ENCODE measurements around the gene CYTH3.
"Not testable (repeated sequence)": the region's sequence is repeated elsewhere in the genome, so short reads cannot be mapped to it uniquely, and the experiment has no call there.

Gene CYTH3

DNA sequence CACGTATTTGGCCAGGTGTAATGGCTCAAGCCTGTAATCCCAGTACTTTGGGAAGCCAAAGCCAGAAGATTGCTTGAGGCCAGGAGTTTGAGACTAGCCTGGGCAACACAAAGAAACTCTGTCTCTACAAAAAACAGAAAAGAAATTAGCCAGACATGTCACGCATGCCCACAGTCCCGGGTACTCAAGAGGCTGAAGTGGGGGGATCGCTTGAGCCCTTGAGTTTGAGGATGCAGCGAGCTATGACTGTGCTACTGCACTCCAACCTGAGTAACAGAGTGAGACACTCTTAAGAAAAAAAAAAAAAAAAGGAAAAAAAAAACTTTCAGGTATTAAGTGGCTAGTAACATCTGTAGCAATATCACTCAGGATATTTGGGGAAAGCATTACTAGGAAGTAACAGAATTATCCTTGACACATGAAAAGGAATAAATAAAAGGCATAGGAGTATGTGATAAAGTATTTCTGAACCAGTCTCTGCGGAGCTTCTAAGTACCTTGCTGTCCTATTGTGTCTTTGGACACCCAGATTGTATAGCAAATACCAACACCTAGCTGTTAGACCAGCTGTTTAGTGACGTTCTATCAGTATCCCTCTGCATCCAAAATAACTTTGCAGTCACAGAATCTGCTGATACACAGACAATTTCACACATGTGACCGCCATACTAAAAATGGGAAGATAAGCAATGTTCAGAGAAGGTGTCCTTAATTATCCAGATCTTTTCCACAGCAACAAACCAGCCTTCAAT, 74.4 kb downstream of the CYTH3 start:
- no peak for DNase-seq (ENCODE audit: low read depth)

DNA sequence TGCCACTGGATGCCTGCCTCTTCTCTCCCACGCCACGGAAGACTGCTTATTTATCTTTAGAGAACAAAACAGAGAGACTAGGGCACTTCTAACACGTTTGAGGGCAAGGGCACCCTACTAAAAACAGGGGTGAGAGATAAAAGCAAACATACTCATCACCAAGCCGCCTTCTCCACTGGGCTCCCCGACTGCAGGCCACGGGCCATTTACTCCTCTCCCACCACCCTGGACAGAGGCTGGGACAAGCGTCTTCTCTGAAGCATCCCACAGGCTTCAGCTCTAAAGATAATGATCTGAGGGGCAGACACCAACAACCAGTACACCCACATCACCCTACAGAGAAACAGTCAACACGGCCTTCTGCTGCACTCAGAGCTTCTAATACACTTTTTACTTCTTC, 78.7 kb downstream of the CYTH3 start:
- no peak for DNase-seq (ENCODE audit: low read depth)

DNA sequence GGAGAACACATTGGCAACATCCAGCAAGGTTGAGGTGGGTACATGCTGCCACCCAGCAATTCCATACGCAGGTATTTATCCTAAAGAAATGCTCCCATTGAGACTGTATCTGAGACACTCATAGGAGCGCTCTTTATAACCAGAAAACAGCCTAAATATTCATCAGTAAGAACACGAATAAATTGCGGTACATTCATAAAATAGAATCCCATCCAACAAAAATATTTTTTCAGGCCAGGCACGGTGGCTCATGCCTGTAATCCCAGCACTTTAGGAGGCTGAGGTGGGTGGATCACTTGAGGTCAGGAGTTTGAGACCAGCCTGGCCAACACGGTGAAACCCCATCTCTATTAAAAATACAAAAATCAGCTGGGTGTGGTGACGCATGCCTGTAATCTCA, 81.9 kb downstream of the CYTH3 start:
- DNase-seq (ENCODE audit: low read depth), result not testable (repeated sequence)

DNA sequence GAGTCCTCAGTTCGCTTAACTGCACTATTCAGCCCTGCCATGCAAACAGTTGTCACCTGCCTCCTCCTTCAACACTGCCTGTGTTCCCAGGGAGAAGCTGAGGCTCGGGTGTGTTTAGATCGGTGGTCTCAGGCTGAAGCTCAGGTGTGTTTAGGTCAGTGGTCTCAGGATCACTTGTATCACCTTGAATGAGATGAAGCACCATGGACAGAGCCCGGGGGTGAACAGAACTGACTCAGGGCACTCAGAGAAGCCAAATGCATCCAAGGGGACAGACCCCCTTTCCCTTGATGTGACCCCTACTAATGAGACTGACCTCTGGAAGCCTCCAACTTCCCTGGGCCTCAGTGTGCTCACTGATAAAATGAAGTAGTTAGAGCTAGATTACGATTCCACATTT, 84.0 kb downstream of the CYTH3 start:
- DNase-seq (ENCODE audit: low read depth), result no peak

DNA sequence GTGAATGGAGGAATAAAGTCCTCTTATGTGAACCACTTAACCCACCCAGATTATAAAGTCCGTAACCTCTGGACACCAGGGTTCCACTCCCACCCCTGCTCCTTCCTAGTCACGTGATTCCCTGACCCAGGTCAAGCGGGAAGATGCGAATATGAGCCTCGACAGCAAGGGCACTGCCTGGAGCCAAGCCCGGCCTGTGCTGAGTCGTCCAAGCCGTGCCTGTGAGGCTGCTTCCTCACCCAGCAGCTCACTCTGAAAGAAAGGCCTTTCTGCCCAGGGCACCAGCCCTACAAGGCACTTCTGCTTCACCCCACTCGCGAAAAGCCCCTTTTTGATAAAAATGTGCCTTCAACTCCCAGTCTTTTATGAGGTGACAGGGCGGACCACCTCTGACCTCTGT, 85.8 kb downstream of the CYTH3 start:
- no peak for DNase-seq (ENCODE audit: low read depth)

DNA sequence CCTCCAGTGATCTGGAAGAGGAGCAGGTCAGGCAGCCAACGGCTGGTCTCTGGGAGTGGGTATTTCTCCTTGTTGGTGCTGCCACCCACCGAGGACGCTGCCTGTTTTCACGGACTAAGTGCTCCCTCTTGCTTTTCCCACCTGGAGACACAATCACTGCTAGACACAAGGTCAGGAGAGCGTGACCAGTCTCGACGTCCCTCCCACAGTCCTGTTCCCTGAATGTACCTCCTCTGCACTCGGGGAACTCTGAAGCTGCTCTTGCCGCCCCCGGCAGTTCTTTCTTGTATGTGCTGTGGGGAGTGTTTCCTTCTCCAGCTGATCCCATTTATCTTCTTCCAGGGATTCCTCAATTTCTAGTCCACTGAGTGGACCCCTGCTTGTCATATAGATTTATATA, 89.4 kb downstream of the CYTH3 start:
- no peak for DNase-seq (ENCODE audit: low read depth)

DNA sequence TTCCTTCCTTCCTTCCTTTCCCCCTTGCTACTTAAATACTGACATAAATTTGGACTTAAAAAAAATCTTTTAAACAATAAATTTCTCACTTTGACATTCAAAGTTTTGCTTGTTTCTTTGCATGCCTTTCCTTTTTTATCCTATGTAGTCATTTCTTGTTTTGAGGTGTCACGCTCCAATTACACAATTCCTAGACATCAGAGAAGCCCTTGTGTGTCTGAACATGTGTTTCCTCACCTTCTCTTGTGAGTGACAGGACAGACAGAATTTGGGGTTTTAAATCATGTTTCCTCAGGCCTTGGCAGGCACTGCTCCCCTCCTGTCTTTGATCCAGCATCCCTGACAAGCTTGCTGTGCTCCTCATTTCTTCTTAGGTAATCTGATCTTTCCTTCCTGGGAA, 91.3 kb downstream of the CYTH3 start:
- no peak for DNase-seq (ENCODE audit: low read depth)

DNA sequence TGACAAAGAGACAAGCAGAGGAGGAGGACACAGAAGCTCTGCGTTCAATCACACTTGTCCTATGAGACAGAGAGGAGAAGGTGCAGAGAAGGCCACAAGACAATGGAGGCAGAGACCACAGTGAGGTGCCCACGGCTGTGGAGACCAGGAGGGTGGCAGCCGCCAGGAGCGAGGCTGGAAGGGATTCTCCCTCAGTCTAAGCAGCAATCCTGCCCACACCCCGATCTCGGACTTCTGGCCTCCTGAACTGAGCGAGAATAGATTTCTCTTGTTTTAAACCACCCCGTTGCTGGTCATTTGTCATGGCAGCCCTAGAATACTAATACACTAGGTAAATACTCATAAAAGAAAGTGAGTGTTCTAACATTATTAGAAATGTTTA, 92.1 kb downstream of the CYTH3 start:
- DNase-seq (ENCODE audit: low read depth), result no peak

DNA sequence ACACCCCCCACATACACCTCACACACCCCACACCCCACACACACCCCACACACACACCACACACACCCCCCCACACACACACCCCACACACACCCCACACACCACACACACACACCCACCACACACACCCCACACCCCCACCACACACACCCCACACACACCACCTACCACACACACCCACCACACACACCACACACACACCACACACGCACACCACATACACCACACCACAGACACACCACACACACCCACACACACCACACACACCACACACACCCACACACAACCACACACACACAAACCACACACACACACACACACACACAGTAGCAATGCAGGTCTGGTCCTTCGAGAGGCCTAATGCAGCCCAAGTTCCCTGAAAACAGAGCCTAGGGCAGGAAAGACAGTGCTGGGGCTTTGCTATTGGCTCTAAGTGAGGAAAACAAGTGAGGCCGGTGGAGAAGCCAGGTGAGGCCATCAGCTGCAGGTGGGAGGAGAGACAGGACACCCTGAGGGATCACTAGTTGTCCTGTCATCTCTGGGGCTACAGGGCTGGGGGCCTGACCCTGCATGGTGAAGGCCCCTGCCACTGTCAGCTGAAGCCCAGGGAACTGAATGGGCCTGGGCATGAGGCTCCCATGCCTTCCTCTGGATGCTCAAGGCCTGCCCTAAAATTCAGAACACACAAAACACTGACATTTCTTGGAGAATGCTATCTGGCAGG, 92.6 kb downstream of the CYTH3 start:
- no peak for DNase-seq (ENCODE audit: low read depth)

DNA sequence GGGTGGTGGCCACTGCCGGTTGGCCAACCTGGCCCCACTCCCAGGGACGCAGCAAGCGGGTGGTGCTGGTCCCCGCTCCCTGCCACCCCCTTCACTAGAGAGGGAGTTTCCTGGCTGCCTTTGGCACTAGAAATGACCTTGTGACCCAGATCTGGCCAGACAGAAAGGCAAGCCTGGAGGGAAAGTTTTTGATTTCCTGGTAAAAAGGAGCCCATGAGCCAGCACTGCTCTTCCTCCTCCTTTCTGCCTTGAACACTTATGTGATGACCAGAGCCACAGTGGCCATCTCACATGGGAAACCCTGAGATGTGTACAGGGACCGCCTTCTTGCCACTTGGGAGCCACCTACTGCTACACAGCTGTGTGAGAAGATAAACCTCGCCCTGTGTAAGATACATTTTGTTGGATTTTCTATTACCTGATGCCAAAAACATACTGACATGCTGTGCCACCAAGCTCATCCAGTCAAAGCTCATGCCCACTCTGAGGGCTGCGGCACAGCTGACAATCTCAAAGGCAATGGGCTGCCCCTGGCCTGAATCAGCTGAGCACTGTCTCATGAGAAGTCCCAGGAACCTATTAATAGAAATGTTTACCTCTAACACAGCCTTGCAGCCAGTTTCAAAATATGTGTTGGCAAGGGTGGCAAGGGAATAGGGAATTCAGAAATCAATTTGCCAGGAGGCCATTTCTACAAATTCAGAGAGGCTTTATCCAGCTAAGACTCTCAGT, 94.0 kb downstream of the CYTH3 start:
- no peak for DNase-seq (ENCODE audit: low read depth)

DNA sequence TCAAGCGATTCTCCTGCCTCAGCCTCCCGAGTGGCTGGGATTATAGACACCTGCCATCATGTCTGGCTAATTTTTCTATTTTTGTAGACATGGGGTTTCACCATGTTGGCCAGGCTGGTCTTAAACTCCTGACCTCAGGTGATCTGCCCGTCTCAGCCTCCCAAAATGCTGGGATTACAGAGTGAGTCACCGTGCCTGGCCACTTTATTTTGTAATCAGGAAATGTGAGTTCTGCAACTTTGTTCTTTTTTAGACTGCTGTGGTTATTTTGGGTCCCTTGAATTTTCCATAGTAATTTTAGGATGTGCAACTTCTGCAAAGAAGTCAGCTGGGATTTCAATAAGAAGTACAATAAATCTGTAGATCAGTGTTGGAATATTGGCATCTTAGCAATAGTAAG, 96.8 kb downstream of the CYTH3 start:
- DNase-seq (ENCODE audit: low read depth), result no peak

DNA sequence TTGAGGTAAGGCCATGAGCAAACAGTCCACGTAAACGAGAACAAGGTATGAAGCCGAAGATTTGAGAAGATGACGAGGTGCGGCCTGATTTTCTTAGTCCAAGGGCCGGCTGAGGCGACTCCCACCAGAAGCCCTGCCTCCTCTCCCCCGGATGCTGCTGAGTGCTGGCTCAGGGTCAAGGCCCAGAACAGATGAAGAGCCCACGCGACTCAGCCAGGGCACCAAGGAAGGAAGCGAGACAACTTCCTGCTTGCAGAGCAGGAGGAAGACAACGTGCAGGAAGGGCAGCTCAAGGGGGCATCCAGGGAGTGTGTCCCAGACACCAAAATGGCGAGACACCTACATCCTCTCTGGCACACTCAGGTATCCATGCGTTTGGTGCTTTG, 99.5 kb downstream of the CYTH3 start:
- DNase-seq (ENCODE audit: low read depth), result no peak

DNA sequence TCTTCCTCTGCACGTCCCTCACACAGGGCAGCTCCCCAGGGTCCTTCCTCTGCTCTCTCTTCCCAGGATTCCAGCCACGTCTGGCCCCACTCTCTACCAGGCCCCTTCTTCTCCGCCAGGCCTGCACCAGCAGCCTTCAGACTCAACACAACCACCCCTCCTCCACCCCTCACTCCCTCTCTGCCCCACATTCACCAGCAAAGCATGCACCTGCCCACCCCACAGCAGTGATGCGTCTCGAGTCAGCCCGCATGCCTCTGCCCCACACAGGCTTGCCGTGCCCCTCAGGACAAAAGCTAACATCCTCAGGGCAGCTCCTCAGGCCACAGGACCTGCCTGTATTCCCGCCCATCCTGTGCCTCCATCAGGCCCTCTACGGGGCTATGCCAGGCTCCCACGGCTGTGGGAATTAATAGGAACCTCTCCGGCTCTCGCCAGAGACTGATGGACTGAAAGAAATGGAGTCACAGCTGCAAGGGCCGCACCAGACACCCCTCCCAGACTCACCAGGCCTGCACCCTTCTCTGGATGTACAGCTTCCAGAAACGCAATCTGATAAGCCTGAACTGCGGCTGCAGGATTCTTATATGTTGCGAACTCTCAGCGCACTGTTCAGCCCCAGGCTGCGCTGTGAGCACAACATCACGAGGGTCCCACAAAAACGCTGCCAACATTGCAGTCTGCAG, 100.1 kb downstream of the CYTH3 start:
- no peak for DNase-seq (ENCODE audit: low read depth)

DNA sequence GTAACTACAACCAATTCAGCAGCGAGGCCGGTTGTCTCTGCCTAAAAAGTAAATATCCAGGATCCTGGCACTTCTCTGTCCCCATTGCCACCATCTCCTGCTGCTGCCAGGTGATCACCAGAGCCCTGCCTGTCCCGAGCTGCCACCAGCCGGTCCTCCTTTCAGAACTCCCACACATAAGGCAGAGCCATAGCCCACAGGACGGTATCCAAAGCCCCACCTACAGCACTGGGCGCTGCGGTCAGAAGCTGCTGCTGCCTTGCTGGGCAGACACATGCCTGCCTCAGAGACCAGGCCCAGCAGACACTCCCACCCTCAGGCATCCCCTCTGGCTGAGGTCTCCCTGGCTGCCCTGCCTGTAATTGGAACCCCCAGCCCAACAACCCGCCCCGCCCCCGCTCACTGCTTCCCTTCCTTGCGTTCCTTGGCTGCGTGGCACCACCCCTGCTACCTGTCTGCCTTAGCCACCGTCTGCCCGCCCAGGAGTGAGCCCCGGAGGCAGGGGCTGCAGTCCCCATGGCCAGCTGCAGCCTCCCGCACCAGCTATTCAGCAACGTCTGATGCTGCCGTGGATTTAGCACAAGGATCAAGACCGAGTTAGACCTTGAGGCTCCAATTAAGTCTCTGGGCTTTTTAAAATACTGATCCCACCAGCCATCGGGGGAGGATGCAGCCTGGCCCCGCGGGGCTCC, 100.7 kb downstream of the CYTH3 start:
- no peak for DNase-seq (ENCODE audit: low read depth)

DNA sequence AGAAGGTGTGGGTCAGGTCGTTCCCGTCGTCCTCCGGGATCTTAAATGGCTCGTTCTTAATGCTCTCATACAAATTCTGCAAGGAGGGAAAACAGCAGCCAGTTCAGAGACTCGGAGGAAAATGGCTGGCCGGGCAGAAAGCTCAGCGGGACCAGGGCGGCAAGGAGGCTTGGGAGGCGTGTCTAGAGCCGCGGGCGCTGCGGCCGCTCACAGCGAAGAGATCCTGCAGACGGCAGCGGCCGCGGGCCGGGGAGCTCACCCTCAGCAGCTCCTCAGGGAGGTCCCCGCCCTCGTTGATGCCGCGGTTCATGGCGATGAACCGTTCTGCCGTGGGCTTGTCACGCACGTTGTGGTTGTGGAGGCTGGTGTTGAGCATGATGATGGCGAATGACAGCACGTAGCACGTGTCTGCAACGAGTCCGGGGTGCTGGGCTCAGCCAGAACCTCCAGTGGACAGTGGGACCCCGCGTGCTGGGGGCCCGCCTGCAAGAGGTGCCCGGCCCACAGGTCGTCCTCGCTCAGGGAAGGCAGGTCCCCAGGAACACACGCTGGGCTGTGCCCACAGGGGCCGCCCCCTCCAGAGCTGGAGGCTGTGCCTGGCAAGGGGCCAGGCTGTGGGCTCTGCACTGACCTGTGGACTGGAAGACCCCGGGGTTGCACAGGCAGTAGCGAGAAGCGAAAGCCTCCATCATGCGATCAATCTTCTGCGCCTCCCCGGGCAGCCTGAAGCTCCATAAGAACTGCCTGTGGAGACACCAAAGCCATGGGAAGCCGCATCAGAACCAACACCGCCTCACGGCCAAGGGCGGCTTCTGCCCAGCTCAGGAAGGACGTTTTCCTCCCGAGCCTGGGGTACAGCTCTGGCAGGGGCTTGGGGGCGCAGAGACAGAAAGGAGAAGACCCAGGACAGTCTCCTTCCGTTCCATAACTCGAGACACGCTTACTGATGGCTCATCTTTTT, 101.6 kb downstream of the CYTH3 start:
- no peak for DNase-seq (ENCODE audit: low read depth)

DNA sequence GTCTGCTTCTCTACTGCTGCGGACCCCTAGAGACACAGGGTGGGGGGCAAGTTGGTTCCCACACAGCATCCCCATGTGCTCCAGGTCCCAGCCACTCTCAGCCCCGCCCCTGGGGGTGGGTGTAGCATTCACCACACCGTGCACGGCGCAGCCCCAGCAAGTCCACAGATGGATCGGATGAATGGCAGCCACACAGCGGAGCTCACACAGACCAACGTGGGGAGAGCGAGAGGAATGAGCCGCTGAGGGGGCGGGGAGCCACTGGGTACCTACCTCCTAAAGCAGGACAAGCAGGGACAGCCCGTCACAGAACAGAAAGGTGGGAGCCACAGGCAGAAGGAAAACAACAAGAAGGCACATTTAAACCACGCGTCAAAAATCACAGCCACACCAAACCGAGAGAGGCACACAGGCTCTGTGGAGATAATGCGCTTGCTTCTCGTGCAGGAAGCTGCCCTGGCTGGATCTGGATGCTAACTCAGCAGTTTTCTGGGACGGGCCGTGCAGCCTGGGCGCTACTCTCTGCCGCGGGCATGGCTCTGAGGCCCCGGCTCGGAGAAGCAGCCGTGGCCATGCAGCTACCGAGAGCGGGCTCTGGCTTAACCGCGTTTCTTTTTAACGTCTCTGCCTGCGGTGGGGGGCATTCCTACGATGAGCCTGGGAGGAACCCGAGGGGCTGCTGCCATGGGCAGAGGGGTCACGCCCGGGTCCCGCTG, 102.5 kb downstream of the CYTH3 start:
- DNase-seq (ENCODE audit: low read depth), result no peak

DNA sequence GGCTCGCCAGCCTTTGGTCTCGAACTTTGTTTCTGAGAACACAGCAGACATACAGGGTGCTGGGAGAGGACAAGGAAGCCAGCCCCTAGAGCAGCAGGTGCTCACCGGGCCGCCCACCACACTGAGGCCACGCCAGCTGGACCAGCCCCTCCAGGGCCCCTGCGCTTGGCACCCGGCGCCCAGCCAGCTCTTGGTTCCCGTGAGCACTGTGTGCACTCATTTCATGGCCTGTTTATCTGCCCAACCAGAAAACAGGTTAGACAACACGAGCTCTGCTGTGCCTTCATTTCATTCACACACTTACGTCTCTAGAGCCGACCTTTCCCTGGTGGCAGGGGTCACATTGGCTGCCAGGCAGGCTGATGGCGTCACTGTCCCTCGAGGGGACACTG, 104.0 kb downstream of the CYTH3 start:
- no peak for DNase-seq (ENCODE audit: low read depth)

DNA sequence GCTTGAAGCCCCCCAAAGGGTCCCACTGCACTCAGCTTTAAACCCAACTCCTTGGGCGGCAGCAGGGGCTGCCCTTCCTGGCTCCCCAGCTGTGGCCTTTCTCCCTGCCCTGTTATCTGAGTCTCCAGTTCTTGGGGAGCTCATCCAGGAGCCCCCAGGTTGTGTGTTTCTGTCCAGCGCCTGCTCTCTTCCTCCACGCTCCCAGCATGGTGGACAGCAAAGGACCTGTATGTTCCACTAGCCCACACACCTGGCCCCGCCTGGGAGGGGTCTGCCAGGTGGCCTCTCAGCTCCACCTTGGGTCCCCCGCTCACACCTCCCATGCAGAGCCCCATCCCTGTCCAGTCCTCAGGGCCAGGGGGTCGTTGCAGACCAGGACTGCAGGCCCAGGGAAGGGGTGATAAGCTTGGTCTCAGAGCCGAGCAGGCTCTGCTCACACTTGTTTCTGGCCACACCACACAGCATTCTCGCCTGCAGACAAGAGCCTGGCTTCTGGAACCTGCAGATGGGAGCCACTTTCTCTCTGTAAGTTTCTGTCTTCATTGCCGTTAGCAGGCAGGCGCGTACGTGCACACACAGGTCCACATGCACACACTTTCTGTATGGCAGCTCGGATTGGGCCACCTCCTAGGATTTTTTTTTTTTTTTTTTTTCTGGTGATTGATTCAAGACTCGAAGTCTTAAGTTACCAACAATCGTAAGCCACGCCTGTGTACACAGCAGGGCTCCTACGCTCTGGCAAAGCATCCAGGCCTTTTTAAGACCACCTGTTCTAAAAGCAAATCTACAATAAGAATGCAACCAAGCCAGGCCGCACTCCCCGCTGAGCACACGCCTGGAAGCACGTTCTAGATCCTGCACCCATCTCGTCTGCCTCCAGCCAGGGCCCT, 104.6 kb downstream of the CYTH3 start:
- no peak for DNase-seq (ENCODE audit: low read depth)

DNA sequence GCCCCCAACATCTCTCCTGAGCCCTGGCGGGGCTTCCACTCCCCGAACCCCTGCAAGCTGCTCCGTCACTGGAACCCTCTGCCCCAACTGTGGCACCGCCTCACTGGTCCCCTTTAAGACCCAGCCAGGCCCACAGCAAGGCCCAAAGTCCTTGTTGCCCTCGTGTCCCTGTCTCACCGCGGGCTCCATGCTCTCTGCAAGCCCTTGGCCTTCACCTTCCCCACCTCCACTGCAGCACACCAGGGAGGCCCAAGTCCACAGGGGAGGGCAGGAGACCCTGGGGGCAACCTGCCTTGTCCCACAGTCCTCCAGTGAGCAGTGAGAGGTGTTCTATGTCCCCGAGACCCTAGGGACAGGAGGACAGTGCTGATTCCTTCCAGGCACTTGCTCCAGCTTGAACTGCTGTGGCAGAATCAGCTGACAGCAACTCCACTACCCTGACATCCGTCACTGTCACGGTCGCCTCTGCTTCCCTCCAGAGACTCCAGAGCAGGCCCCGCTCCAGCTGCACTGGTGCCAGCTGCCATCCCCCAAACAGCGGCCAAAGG, 105.3 kb downstream of the CYTH3 start:
- DNase-seq (ENCODE audit: low read depth), result no peak

Data from stimulated activated CD4-positive, alpha-beta T cell treated with anti-CD3 and anti-CD28 coated beads, Interleukin-2, amount 100 ng/mL, for 4 hours (primary cell).